NCI-H1436 (cell line): ENCODE data around the gene ZNF804B.
"Not testable (repeated sequence)": the region's sequence is repeated elsewhere in the genome, so short reads cannot be mapped to it uniquely, and the experiment has no call there.

Source experiments
- DNase-seq: peaks from one replicate; lab custom pipeline; 2025; lab: John Stamatoyannopoulos, UW

Gene ZNF804B

GRCh38 chr7:89085580-89085979, 326.1 kb downstream of the ZNF804B start:
- DNase-seq, result no peak

GRCh38 chr7:89091550-89091949, 332.1 kb downstream of the ZNF804B start:
- no peak for DNase-seq

DNA sequence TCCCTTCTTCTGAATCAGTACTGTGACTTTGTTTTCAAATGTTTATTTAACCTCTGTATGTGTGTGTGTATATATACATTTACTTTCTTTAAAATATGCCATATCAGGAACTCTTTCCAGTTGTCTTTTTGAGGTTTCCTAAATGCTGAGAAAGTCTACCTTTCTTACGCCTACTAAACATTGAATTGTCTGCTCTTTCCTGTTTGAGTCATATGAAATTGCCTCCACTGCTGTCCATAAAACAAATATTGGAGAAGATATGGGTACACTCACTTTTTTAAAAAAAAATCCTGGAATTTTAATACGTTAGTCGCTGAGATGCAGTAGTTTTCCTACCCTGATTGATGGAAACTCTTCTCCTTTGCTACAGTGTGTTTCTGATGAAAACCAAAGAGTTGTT, 334.8 kb downstream of the ZNF804B start:
- no peak for DNase-seq

GRCh38 chr7:89103564-89103963, 344.1 kb downstream of the ZNF804B start:
- no peak for DNase-seq

DNA sequence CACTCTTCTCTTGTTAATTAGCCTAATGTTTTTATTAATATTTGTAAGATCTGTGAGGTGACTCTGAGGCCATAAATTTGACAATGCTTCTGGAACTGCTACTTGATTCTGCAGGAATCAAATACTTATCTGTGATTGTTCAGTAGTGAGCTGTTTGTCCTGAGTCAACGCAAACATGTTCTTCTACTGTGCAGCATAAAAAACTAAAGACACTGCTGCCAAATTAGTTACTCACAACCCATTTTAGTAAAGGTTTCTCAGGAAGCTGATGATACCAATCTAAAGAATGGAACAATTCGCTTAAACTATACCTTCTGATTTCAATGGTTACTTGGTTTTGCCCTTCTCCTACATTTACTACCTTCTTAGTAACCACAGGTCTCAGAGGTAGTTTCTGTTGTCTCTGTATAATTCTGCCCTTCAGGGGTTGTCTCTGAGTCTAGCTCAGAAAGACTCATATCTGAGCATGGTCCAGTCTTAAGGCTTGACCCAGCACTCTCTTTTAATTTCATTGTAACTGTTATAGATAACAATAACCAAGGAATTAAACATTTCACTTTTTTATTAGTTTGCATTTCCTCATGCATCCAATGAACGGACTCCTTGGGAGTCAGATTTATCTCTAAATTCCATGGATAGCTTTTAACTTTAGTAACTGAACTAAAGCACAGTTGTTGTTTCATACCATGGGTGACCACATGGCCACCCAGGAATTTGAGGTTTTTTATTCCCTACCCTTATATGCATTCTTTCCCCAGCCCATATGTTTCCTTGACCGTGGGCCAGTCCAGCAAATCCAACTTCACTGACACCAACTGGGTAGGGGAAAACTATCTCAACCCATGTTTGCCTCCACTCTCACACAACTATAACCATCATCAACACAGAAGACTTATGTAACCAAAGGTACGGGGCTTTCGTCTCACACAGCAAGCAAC, 345.5 kb downstream of the ZNF804B start:
- no peak for DNase-seq

DNA sequence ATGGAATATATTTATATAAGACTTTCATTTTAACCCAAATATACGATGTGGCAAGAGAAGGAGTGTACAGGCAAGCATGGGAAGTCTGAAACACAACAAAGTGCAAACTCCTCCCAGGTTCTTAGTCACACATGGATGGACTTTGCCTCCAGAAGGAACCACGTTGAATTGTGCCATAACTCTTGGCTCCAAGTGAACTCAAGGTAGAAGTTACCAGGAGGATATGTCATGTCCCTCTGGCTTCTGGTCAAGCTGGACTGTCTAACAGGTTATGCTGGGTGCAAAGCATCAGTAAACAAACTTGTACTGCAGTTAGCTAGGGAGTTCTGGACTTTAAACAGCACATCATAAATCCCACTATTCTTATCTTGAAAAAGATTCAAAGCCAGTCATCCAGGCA, 364.4 kb downstream of the ZNF804B start:
- no peak for DNase-seq

GRCh38 chr7:89129600-89130375, 370.3 kb downstream of the ZNF804B start:
- DNase-seq, result no peak

GRCh38 chr7:89133357-89133756, 373.9 kb downstream of the ZNF804B start:
- no peak for DNase-seq

DNA sequence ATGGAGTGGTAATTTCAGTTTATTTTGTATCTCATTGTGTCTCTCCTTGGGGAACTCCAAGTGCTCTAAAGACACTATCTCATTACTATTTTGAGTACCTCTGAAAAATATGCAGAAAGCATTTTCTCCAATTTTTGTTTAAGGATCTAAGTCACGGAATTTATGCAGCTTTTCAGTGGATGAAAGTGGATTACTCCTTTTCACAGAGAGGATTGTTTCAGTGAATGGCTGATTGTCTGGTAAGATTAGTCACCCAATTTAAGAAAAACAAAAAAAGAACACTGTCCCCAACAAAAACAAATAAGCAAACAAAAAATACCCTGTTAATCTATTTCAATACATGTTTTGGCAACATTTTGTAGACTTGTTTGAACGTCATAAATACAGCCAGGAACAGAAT, 374.3 kb downstream of the ZNF804B start:
- no peak for DNase-seq

GRCh38 chr7:89145801-89146200, 386.3 kb downstream of the ZNF804B start:
- no peak for DNase-seq

- no peak for DNase-seq
Observed at GRCh38 chr7:89160107-89160506, 400.6 kb downstream of the ZNF804B start.

GRCh38 chr7:89165421-89165820, 405.9 kb downstream of the ZNF804B start:
- no peak for DNase-seq

GRCh38 chr7:89170628-89171027, 411.1 kb downstream of the ZNF804B start:
- DNase-seq, result no peak

DNA sequence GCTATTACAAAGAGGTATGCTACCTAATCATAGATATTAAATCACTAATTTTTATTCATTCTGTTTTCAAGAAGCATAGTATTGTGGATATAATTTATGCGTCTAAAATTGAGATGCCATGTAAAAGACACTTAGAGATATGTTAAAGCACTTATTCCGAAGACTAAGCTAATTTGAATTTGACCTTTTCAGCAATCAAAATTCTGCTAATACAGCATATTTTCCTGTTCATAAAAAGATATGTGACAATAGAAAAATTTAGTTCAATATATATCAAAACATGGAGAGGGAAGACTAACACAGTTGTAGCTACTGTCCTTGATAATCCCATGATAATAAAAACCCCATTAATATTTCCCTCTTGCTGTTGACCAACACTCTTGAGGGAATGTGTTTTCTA, 422.6 kb downstream of the ZNF804B start:
- DNase-seq, result no peak

DNA sequence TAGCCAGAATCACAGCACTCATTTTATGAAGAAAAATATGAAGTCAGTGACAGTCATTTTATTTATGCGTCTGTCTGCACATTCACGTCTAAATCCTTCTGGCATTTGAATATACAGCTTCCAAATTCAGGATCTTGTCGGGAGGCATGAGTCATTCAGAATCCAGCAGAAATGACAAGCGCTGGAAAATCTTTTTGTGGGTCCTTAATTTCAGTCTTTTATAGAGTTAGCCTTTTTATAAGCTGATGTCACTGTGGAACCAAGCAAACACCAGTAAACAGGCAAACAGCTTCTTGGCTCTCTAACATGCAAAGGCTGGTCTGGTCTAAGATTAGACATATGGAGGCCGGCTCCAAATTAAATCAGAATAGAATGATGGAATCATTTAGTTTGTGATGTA, 424.2 kb downstream of the ZNF804B start:
- no peak for DNase-seq

- no peak for DNase-seq
Observed at GRCh38 chr7:89200758-89201157, 441.3 kb downstream of the ZNF804B start.

GRCh38 chr7:89223900-89224395, 464.4 kb downstream of the ZNF804B start:
- DNase-seq, result no peak

- not testable (repeated sequence) for DNase-seq
Observed at GRCh38 chr7:89228688-89229171, 469.2 kb downstream of the ZNF804B start.

GRCh38 chr7:89238156-89238555, 478.7 kb downstream of the ZNF804B start:
- no peak for DNase-seq

DNA sequence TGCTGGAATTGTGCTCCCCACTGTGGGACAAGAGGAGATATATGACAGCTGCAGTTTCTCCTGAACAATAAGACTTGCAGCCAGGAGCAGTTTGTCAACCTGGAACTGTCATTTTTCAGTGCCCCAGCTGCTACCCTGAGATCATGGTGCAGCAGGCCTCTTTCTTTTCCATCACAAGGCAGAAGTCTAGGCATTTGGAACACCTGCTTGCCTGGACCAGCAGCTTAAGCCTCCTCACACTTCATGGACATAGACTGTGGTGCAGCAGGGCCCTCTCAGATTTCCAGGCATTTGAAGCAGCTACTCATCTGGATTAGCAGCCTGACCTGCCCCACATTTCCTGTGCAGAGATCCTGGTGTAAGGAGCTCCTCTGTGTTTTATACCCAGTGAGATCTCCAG, 486.7 kb downstream of the ZNF804B start:
- DNase-seq, result no peak

GRCh38 chr7:89247207-89247606, 487.7 kb downstream of the ZNF804B start:
- no peak for DNase-seq

DNA sequence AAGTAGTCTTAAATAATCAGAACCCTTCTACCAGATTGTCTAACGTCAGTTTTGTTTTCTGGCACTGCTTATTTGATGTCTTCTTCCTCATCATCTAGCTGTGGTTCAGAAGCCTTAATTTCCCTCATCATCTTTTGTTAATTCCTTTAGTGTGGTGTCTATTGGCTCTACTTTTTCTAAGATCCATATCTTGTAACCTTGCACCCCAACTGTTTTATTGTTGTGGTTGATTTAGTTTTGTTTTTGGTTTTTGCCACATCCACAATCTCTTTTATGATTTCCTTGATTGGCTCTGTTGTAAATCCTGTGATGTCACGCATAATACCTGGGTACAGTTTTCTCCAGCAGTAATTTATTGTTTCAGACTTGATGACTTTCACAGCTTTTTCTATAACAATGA, 499.6 kb downstream of the ZNF804B start:
- DNase-seq, result no peak

DNA sequence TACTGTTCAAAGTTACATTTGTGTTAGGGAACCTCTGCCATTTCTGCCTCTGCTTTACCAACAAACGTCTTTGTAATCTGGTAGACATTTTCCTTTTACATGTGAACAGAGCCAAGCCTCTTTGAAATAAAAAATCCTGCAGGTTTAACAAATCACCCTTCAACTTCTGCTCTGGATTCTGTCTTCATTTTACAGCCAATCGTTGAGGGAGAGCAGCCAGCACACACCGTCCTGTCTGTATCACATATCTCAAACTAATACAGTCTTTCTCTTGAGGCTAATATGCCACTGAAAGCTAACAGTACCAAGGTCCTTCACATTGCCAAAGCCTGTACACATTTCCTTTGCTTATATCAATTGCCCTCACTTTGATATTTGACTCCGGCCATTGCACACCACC, 504.6 kb downstream of the ZNF804B start:
- no peak for DNase-seq
